ENCODE data around the gene PARD3B.

The PARD3B gene

GRCh38 chr2:205589479-205589878 lies 1044.2 kb downstream of the PARD3B start:
- H3K4me1 ChIP-seq (ENCODE audit: low read length), result no peaks in the 10 kb centered on the region
- no peaks in the 10 kb centered on the region for H4K20me1 ChIP-seq (ENCODE audit: insufficient read depth, low read length)
- no peak overlapping the region for H3K4me2 ChIP-seq (ENCODE audit: low read depth, low read length)
- no peak overlapping the region for H3K4me3 ChIP-seq (ENCODE audit: low read length)
- H2AFZ ChIP-seq (ENCODE audit: low read length), result no peak overlapping the region
- H3K9me2 ChIP-seq (replicated peaks; ENCODE audit: insufficient read depth, low read length), result no peaks in the 10 kb centered on the region
- H3K36me3 ChIP-seq (replicated peaks; ENCODE audit: insufficient read depth, low read length), result no peaks in the 10 kb centered on the region
- no peaks in the 10 kb centered on the region for H3K9me3 ChIP-seq (replicated peaks; ENCODE audit: insufficient read depth, low read length)
- no peak for DNase-seq
- H3K27me3 ChIP-seq (replicated peaks; ENCODE audit: insufficient read depth, low read length), result no peaks in the 10 kb centered on the region
- H3K9ac ChIP-seq (ENCODE audit: low read length), result no peak overlapping the region
- H3F3A ChIP-seq (ENCODE audit: insufficient read depth, low read length), result no peaks in the 10 kb centered on the region
- no peaks in the 10 kb centered on the region for H3K79me2 ChIP-seq (ENCODE audit: low read length)
- TF ChIP-seq EZH2phosphoT487 (IDR thresholded peaks at IDR 0.05; ENCODE audit: low read length) (no peak), EZH2 (optimal IDR thresholded peaks at IDR 0.05; ENCODE audit: low read depth, low read length) (no peak), CTCF (IDR thresholded peaks at IDR 0.05; ENCODE audit: low read length) (no peak)
- no peak overlapping the region for H3K27ac ChIP-seq (ENCODE audit: low read length)

- Histone ChIP-seq H4K20me1 (ENCODE audit: insufficient read depth, low read length) (no peaks in the 10 kb centered on the region), H3K9ac (ENCODE audit: low read length) (no peak overlapping the region), H3F3A (ENCODE audit: insufficient read depth, low read length) (no peaks in the 10 kb centered on the region), H3K27me3 (replicated peaks; ENCODE audit: insufficient read depth, low read length) (no peaks in the 10 kb centered on the region), H3K27ac (ENCODE audit: low read length) (no peak overlapping the region), H3K9me2 (replicated peaks; ENCODE audit: insufficient read depth, low read length) (no peaks in the 10 kb centered on the region), H3K4me3 (ENCODE audit: low read length) (no peak overlapping the region), H3K36me3 (replicated peaks; ENCODE audit: insufficient read depth, low read length) (no peaks in the 10 kb centered on the region), H3K4me1 (ENCODE audit: low read length) (no peaks in the 10 kb centered on the region), H3K9me3 (replicated peaks; ENCODE audit: insufficient read depth, low read length) (no peaks in the 10 kb centered on the region), H3K4me2 (ENCODE audit: low read depth, low read length) (no peak overlapping the region), H3K79me2 (ENCODE audit: low read length) (no peaks in the 10 kb centered on the region), H2AFZ (ENCODE audit: low read length) (no peak overlapping the region)
- no peak for TF ChIP-seq EZH2 (optimal IDR thresholded peaks at IDR 0.05; ENCODE audit: low read depth, low read length)
- TF ChIP-seq EZH2phosphoT487 (IDR thresholded peaks at IDR 0.05; ENCODE audit: low read length), result no peak
- TF ChIP-seq CTCF (IDR thresholded peaks at IDR 0.05; ENCODE audit: low read length), result no peak
- no peak for DNase-seq
These were observed 1045.5 kb downstream of the PARD3B start for GRCh38 chr2:205590759-205591158.

GRCh38 chr2:205593891-205594290 lies 1048.6 kb downstream of the PARD3B start:
- no peaks in the 10 kb centered on the region for H3K27me3 ChIP-seq (replicated peaks; ENCODE audit: insufficient read depth, low read length)
- no peak overlapping the region for H3K9ac ChIP-seq (ENCODE audit: low read length)
- H3K4me1 ChIP-seq (ENCODE audit: low read length), result no peaks in the 10 kb centered on the region
- H3K27ac ChIP-seq (ENCODE audit: low read length), result no peak overlapping the region
- no peak for DNase-seq
- no peaks in the 10 kb centered on the region for H3K36me3 ChIP-seq (replicated peaks; ENCODE audit: insufficient read depth, low read length)
- H3F3A ChIP-seq (ENCODE audit: insufficient read depth, low read length), result no peaks in the 10 kb centered on the region
- H3K9me3 ChIP-seq (replicated peaks; ENCODE audit: insufficient read depth, low read length), result no peaks in the 10 kb centered on the region
- no peaks in the 10 kb centered on the region for H4K20me1 ChIP-seq (ENCODE audit: insufficient read depth, low read length)
- no peak overlapping the region for H2AFZ ChIP-seq (ENCODE audit: low read length)
- no peak overlapping the region for H3K4me3 ChIP-seq (ENCODE audit: low read length)
- no peak for TF ChIP-seq EZH2 (optimal IDR thresholded peaks at IDR 0.05; ENCODE audit: low read depth, low read length)
- TF ChIP-seq EZH2phosphoT487 (IDR thresholded peaks at IDR 0.05; ENCODE audit: low read length), result no peak
- no peak for TF ChIP-seq CTCF (IDR thresholded peaks at IDR 0.05; ENCODE audit: low read length)
- no peaks in the 10 kb centered on the region for H3K79me2 ChIP-seq (ENCODE audit: low read length)
- H3K4me2 ChIP-seq (ENCODE audit: low read depth, low read length), result no peak overlapping the region
- no peaks in the 10 kb centered on the region for H3K9me2 ChIP-seq (replicated peaks; ENCODE audit: insufficient read depth, low read length)

All from MM.1S (cell line).